ENCODE results near the gene LAMA5.
A peak's percentile ranks its signal among the peaks of the same experiment; 100 is the strongest.

The LAMA5 gene

GRCh38 chr20:62367136-62367632 is at the start of gene LAMA5:
LAMA5 (minus strand) TSS chr20:62367312; CDS start chr20:62367245, 67 bp downstream.
- H3K4me1 ChIP-seq (ENCODE audit: control insufficient read depth in 1 of 2, insufficient read depth in 2 of 2, low read length in 2 of 2), result peaks cover 4 to 91% of the 10 kb centered on the region in 2 donors

GRCh38 chr20:62415354-62416111 is 48.4 kb upstream of the LAMA5 start:
- no peak overlapping the region for H3K4me3 ChIP-seq (ENCODE audit: low read depth in 1 of 2, low read length in 2 of 2)
- no peaks in the 10 kb centered on the region for H3K36me3 ChIP-seq (ENCODE audit: control insufficient read depth in 1 of 2, insufficient read depth in 2 of 2, low read length in 2 of 2)
- no peaks in the 10 kb centered on the region for H3K9me3 ChIP-seq (ENCODE audit: control insufficient read depth in 1 of 2, low read length in 2 of 2)
- H3K27me3 ChIP-seq (ENCODE audit: low read depth, low read length), result no peaks in the 10 kb centered on the region
- H3K4me1 ChIP-seq (ENCODE audit: control insufficient read depth in 1 of 2, insufficient read depth in 2 of 2, low read length in 2 of 2), result no peaks in the 10 kb centered on the region
- H3K27ac ChIP-seq (ENCODE audit: low read length), result no peak overlapping the region

More at GRCh38 chr20:62367136-62367632, at the start of gene LAMA5:
- H3K9me3 ChIP-seq (ENCODE audit: control insufficient read depth in 1 of 2, low read length in 2 of 2), result no peaks in the 10 kb centered on the region
- H3K27me3 ChIP-seq (ENCODE audit: low read depth, low read length), result peaks cover 4% of the 10 kb centered on the region
- no peaks in the 10 kb centered on the region for H3K36me3 ChIP-seq (ENCODE audit: control insufficient read depth in 1 of 2, insufficient read depth in 2 of 2, low read length in 2 of 2)
- peak within 1 kb of the TSS; percentile 8 for H3K27ac ChIP-seq (ENCODE audit: low read length)
- peak within 1 kb of the TSS; percentile 63 to 88 for H3K4me3 ChIP-seq (ENCODE audit: low read depth in 1 of 2, low read length in 2 of 2)

GRCh38 chr20:62413896-62414481 is 46.9 kb upstream of the LAMA5 start:
- H3K9me3 ChIP-seq (ENCODE audit: control insufficient read depth in 1 of 2, low read length in 2 of 2), result no peaks in the 10 kb centered on the region
- H3K4me3 ChIP-seq (ENCODE audit: low read depth in 1 of 2, low read length in 2 of 2), result no peak overlapping the region
- H3K27ac ChIP-seq (ENCODE audit: low read length), result no peak overlapping the region
- no peaks in the 10 kb centered on the region for H3K27me3 ChIP-seq (ENCODE audit: low read depth, low read length)
- peaks cover 0 to 11% of the 10 kb centered on the region in 2 donors for H3K4me1 ChIP-seq (ENCODE audit: control insufficient read depth in 1 of 2, insufficient read depth in 2 of 2, low read length in 2 of 2)
- no peaks in the 10 kb centered on the region for H3K36me3 ChIP-seq (ENCODE audit: control insufficient read depth in 1 of 2, insufficient read depth in 2 of 2, low read length in 2 of 2)

- Histone ChIP-seq H3K36me3 (ENCODE audit: control insufficient read depth in 1 of 2, insufficient read depth in 2 of 2, low read length in 2 of 2) (no peaks in the 10 kb centered on the region), H3K9me3 (ENCODE audit: control insufficient read depth in 1 of 2, low read length in 2 of 2) (no peaks in the 10 kb centered on the region), H3K27ac (ENCODE audit: low read length) (no peak overlapping the region), H3K4me1 (ENCODE audit: control insufficient read depth in 1 of 2, insufficient read depth in 2 of 2, low read length in 2 of 2) (peaks cover 0 to 11% of the 10 kb centered on the region in 2 donors), H3K4me3 (ENCODE audit: low read depth in 1 of 2, low read length in 2 of 2) (no peak overlapping the region), H3K27me3 (ENCODE audit: low read depth, low read length) (no peaks in the 10 kb centered on the region)
Measured at GRCh38 chr20:62413025-62413570, 46.0 kb upstream of the LAMA5 start.

- Histone ChIP-seq H3K4me3 (ENCODE audit: low read depth in 1 of 2, low read length in 2 of 2) (no peak overlapping the region), H3K36me3 (ENCODE audit: control insufficient read depth in 1 of 2, insufficient read depth in 2 of 2, low read length in 2 of 2) (no peaks in the 10 kb centered on the region), H3K9me3 (ENCODE audit: control insufficient read depth in 1 of 2, low read length in 2 of 2) (no peaks in the 10 kb centered on the region), H3K27me3 (ENCODE audit: low read depth, low read length) (no peaks in the 10 kb centered on the region), H3K27ac (ENCODE audit: low read length) (peak overlapping the region; percentile 69), H3K4me1 (ENCODE audit: control insufficient read depth in 1 of 2, insufficient read depth in 2 of 2, low read length in 2 of 2) (peaks cover 0 to 15% of the 10 kb centered on the region in 2 donors)
Measured at GRCh38 chr20:62412194-62413024, 45.3 kb upstream of the LAMA5 start.

GRCh38 chr20:62411479-62412193 is 44.5 kb upstream of the LAMA5 start:
- H3K9me3 ChIP-seq (ENCODE audit: control insufficient read depth in 1 of 2, low read length in 2 of 2), result no peaks in the 10 kb centered on the region
- no peaks in the 10 kb centered on the region for H3K27me3 ChIP-seq (ENCODE audit: low read depth, low read length)
- peak overlapping the region in 1 of 2 donors; percentile 11 for H3K4me3 ChIP-seq (ENCODE audit: low read depth in 1 of 2, low read length in 2 of 2)
- H3K27ac ChIP-seq (ENCODE audit: low read length), result peak overlapping the region; percentile 69
- peaks cover 0 to 17% of the 10 kb centered on the region in 2 donors for H3K4me1 ChIP-seq (ENCODE audit: control insufficient read depth in 1 of 2, insufficient read depth in 2 of 2, low read length in 2 of 2)
- no peaks in the 10 kb centered on the region for H3K36me3 ChIP-seq (ENCODE audit: control insufficient read depth in 1 of 2, insufficient read depth in 2 of 2, low read length in 2 of 2)

GRCh38 chr20:62410746-62411478 is 43.8 kb upstream of the LAMA5 start:
- H3K27ac ChIP-seq (ENCODE audit: low read length), result no peak overlapping the region
- no peaks in the 10 kb centered on the region for H3K27me3 ChIP-seq (ENCODE audit: low read depth, low read length)
- H3K9me3 ChIP-seq (ENCODE audit: control insufficient read depth in 1 of 2, low read length in 2 of 2), result no peaks in the 10 kb centered on the region
- peak overlapping the region in 1 of 2 donors; percentile 11 for H3K4me3 ChIP-seq (ENCODE audit: low read depth in 1 of 2, low read length in 2 of 2)
- no peaks in the 10 kb centered on the region for H3K36me3 ChIP-seq (ENCODE audit: control insufficient read depth in 1 of 2, insufficient read depth in 2 of 2, low read length in 2 of 2)
- H3K4me1 ChIP-seq (ENCODE audit: control insufficient read depth in 1 of 2, insufficient read depth in 2 of 2, low read length in 2 of 2), result peaks cover 0 to 25% of the 10 kb centered on the region in 2 donors

- H3K27ac ChIP-seq (ENCODE audit: low read length), result no peak overlapping the region
- H3K4me3 ChIP-seq (ENCODE audit: low read depth in 1 of 2, low read length in 2 of 2), result no peak overlapping the region
- no peaks in the 10 kb centered on the region for H3K36me3 ChIP-seq (ENCODE audit: control insufficient read depth in 1 of 2, insufficient read depth in 2 of 2, low read length in 2 of 2)
- peaks cover 0 to 32% of the 10 kb centered on the region in 2 donors for H3K4me1 ChIP-seq (ENCODE audit: control insufficient read depth in 1 of 2, insufficient read depth in 2 of 2, low read length in 2 of 2)
- no peaks in the 10 kb centered on the region for H3K9me3 ChIP-seq (ENCODE audit: control insufficient read depth in 1 of 2, low read length in 2 of 2)
- H3K27me3 ChIP-seq (ENCODE audit: low read depth, low read length), result no peaks in the 10 kb centered on the region
Measured at GRCh38 chr20:62409931-62410745, 43.0 kb upstream of the LAMA5 start.

GRCh38 chr20:62409086-62409853 is 42.2 kb upstream of the LAMA5 start:
- peaks cover 0 to 35% of the 10 kb centered on the region in 2 donors for H3K4me1 ChIP-seq (ENCODE audit: control insufficient read depth in 1 of 2, insufficient read depth in 2 of 2, low read length in 2 of 2)
- no peak overlapping the region for H3K4me3 ChIP-seq (ENCODE audit: low read depth in 1 of 2, low read length in 2 of 2)
- no peaks in the 10 kb centered on the region for H3K36me3 ChIP-seq (ENCODE audit: control insufficient read depth in 1 of 2, insufficient read depth in 2 of 2, low read length in 2 of 2)
- H3K9me3 ChIP-seq (ENCODE audit: control insufficient read depth in 1 of 2, low read length in 2 of 2), result no peaks in the 10 kb centered on the region
- H3K27me3 ChIP-seq (ENCODE audit: low read depth, low read length), result no peaks in the 10 kb centered on the region
- no peak overlapping the region for H3K27ac ChIP-seq (ENCODE audit: low read length)

Data from muscle layer of duodenum (tissue), 2 donors.